ENCODE results near the gene LRRFIP1.

- TF ChIP-seq EZH2 (IDR thresholded peaks at IDR 0.05; ENCODE audit: low read length) (no peak), CTCF (optimal IDR thresholded peaks at IDR 0.05 in 1 of 3, IDR thresholded peaks at IDR 0.05 in 1 of 3, conservative IDR thresholded peaks at IDR 0.05 in 1 of 3; ENCODE audit: extremely low read depth in 1 of 3, insufficient read depth in 2 of 3, low read length in 3 of 3) (no peak)
These were observed 178.9 kb downstream of the LRRFIP1 start for GRCh38 chr2:237806334-237806733.
